HFF-Myc (cell line): ENCODE measurements around the gene BTBD17.

ENCODE experiments used
- DNase-seq: peaks from one replicate; pipeline ENCODE4 v3.0.0-alpha.2; 2011; ENCODE audit warnings: low read depth; ENCODE audit errors: extremely low read depth
- H3K4me3 ChIP-seq: replicated peaks from 2 replicates; pipeline ENCODE4 v1.5.1; 2011; ENCODE audit warnings: low read depth, mild to moderate bottlenecking, control low read depth, low read length
- TF ChIP-seq, protein P1 (sequence below): IDR thresholded peaks from 2 replicates; pipeline ENCODE4 v1.5.1; 2012; ENCODE audit warnings: mild to moderate bottlenecking, low read depth, low read length, control low read depth; ENCODE audit errors: missing control alignments

Gene BTBD17

DNA sequence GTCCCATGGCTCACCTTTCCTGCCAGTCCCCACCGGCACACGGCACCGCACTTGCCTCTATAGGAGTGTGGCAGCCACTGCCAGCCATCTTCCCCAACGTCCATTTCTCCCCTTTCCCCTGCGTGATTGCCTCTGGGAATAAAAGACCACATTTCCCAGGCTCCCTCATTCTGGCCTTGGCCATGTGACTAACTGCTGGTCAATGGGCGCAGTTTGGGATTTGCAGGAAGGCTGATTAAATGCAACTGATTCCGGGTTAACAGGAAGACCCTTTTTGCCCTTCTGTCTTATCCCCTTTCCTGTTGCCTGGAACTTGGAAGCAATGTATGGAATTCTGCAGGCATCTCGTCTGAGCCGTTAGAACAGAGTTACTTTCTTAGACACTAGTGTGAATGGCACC lies 3.0 kb downstream of the BTBD17 start:
- TF ChIP-seq, protein P1, sequence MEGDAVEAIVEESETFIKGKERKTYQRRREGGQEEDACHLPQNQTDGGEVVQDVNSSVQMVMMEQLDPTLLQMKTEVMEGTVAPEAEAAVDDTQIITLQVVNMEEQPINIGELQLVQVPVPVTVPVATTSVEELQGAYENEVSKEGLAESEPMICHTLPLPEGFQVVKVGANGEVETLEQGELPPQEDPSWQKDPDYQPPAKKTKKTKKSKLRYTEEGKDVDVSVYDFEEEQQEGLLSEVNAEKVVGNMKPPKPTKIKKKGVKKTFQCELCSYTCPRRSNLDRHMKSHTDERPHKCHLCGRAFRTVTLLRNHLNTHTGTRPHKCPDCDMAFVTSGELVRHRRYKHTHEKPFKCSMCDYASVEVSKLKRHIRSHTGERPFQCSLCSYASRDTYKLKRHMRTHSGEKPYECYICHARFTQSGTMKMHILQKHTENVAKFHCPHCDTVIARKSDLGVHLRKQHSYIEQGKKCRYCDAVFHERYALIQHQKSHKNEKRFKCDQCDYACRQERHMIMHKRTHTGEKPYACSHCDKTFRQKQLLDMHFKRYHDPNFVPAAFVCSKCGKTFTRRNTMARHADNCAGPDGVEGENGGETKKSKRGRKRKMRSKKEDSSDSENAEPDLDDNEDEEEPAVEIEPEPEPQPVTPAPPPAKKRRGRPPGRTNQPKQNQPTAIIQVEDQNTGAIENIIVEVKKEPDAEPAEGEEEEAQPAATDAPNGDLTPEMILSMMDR, result no peak

DNA sequence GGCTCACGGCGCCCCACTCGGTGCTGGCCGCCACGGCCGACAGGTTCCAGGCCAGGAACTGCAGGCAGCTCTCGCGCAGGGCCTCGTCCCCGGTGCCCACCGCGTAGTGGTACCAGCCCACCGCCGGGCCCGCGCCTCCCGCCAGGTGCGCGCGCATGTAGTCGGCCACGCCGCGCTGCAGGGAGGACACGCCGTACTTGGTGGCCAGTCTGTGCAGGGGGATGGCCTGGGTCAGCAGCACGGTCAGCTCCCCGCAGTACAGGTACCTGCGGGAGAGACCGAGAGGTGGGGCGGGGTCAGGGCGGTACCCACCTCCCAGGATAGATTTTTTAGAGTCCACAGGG lies 4.2 kb downstream of the BTBD17 start:
- DNase-seq, result no peak
- TF ChIP-seq, protein P1, result no peak
- no peak overlapping the region for H3K4me3 ChIP-seq

More for the DNA sequence above, 3.0 kb downstream of the BTBD17 start:
- no peak overlapping the region for H3K4me3 ChIP-seq
- no peak for DNase-seq

DNA sequence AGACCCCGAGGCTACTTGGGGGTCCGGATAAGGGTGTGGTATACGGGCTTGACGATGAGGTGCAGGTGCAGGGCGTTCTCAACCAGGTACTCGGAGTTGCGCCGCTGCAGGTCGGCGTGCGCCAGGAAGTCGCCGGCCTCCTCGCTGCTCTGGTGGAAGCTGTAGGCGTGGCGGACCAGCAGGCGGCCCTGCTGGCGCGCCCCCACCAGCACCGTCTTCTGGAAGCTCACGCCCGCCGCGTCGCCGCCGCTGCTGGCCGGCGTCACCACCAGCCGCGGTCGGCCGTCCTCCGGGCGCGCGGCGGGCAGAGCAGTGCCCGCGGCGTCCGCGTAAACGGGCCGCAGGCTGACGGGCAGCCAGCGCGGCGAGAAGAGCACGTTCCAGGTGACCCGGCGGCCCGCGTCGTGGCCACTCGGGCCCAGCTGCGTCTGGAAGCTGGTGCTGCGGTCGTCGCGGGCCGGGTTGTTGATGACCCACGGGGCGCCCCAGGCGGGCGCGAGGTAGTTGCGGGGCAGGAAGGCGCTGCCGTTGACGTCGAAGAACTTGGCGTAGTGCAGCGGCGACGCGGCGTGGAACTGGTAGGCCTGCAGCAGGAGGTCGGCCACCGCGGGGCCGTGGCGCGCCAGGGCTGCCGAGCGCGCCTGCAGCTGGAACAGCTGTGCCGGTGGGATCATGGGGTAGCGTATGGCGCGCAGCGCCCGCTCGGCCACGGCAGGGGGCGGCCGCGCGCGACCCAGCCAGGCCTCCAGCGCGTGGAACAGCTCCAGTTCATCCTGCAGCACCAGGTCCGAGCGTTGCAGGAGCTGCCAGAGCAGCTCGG lies 4.8 kb downstream of the BTBD17 start:
- TF ChIP-seq, protein P1, result no peak
- DNase-seq, result no peak
- H3K4me3 ChIP-seq, result no peak overlapping the region

DNA sequence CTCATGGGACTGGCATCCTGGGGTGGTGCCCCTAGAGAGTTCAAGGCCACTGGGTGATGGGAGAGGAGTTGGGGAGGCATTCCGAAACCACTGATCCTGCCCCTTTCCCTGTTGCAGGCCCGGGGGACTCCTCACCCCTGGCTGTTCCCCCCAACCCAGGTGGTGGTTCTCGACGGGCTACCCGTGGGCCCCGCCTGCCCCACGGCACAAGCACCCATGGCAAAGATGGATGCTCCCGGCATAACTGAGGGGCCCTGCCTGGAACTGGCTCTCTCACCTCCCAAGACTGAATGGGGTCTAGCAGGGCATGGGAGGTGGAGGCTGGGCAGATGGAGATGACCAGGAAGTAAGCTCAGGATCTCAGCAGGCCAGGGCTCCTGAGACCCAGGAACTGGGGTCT lies 6.6 kb downstream of the BTBD17 start:
- no peak overlapping the region for H3K4me3 ChIP-seq
- DNase-seq, result no peak
- TF ChIP-seq, protein P1, result no peak

DNA sequence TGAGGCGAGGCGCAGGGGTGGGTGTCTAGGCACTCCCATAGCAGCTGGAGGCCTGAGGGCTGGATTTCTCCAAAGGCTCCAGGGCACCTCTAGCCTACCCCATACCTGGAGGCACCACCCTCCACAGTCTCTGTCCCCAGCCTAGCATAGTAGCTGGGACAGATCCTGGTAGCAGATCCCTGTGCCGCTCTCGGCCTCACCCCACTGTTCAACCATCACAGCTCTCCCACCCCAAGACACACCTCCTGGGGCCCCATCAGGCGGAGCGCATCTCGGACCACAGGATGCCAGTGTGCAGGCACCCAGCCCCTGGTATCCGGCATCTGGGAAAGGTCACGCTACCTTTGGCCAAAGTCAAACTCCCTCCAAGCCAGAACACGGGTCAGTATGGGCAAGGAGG lies 7.1 kb downstream of the BTBD17 start:
- TF ChIP-seq, protein P1, result no peak
- no peak overlapping the region for H3K4me3 ChIP-seq

DNA sequence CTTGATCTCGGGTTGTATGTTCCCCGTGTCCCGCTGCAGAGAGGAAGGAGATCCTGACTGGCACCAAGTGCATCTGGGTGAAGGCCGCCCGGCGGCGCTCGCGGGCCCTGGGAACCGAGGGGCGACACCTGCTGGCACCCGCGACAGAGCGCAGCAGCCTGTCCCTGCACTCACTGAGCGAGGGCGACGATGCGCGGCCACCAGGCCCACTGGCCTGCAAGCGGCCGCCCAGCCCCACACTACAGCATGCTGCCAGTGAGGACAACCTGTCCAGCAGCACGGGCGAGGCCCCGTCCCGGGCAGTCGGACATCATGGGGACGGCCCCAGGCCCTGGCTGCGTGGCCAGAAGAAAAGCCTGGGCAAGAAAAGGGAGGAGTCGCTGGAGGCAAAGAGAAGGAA lies 7.5 kb downstream of the BTBD17 start:
- H3K4me3 ChIP-seq, result no peak overlapping the region
- DNase-seq, result no peak
- TF ChIP-seq, protein P1, result peak; percentile 57

More for the DNA sequence above, 7.1 kb downstream of the BTBD17 start:
- DNase-seq, result no peak

DNA sequence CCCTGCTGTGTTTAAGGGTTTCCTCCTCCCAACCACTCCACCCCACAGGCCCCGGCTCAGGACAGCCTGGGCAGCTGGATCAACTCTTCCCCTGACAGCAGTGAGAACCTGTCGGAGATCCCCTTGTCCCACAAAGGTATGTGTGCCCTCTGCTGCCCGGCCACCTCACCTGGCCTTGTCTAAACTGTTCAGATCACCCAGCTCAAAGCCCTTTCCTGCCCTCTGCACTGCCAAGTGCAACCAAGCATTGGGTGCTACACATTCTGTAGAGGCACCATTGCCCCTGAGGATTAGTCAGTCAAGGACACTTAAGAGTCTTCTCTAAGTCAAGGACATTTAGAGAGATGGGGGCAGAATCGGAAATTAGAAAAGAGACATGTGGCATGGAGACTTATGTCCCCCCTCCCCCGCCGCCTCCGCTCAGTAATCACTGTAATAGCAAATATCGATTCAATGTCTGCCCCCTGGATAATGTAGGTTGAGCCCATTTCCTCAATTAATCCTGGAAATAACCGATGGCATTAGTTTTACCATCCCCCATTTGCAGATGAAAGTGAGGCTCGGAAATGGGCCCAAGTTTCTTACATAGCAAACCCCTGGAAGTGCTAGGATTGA lies 8.1 kb downstream of the BTBD17 start:
- no peak for DNase-seq

More for the DNA sequence above, 8.1 kb downstream of the BTBD17 start:
- H3K4me3 ChIP-seq, result no peak overlapping the region
- TF ChIP-seq, protein P1, result no peak
